GM12878 (cell line): ENCODE data around the gene ADAMTS14.

Experiments
- BCL11A ChIP-seq: IDR thresholded peaks from 2 replicates; pipeline ENCODE4 v1.6.1; 2011; ENCODE audit warnings: low read depth, low read length
- CREB1 ChIP-seq: IDR thresholded peaks from 2 replicates; pipeline ENCODE4 v1.6.1; 2012; ENCODE audit warnings: low read depth, mild to moderate bottlenecking, inconsistent platforms
- CTCF ChIP-seq, 3 experiments: IDR thresholded peaks in 2 of 3; conservative IDR thresholded peaks in 1 of 3; 2 replicates each; pipeline ENCODE4 v1.5.1; 2011; ENCODE audit warnings: low read depth in 3 of 3, low read length in 3 of 3, mild to moderate bottlenecking in 3 of 3, control low read depth in 2 of 3, moderate library complexity in 2 of 3, inconsistent platforms in 1 of 3, mixed read lengths in 1 of 3; ENCODE audit not compliant: control insufficient read depth in 2 of 3, insufficient read depth in 1 of 3; ENCODE audit errors: extremely low read depth in 1 of 3
- EGR1 ChIP-seq, 2 experiments: IDR thresholded peaks; 1 replicate in 1 of 2; 2 replicates in 1 of 2; pipeline ENCODE4 v1.6.1; 2011 to 2012; ENCODE audit warnings: low read depth in 2 of 2, low read length in 2 of 2, borderline replicate concordance in 1 of 2, mild to moderate bottlenecking in 1 of 2, moderate library complexity in 1 of 2
- EP300 ChIP-seq, 2 experiments: fragments of 150-350 bp in 1 of 2; IDR thresholded peaks; 2 replicates each; pipeline ENCODE4 v1.6.1; 2011 to 2012; ENCODE audit warnings: low read depth in 2 of 2, low read length in 2 of 2, borderline replicate concordance in 1 of 2, improper control_type of control experiment in 1 of 2, inconsistent platforms in 1 of 2; ENCODE audit not compliant: control insufficient read depth in 1 of 2
- ETV6 ChIP-seq, 2 experiments: fragments of 450-650 bp in 1 of 2; IDR thresholded peaks in 1 of 2; conservative IDR thresholded peaks in 1 of 2; 2 replicates each; pipeline ENCODE4 v1.6.1; 2014; ENCODE audit warnings: antibody characterized with exemption in 1 of 2, borderline replicate concordance in 1 of 2, low read depth in 1 of 2, mild to moderate bottlenecking in 1 of 2, moderate library complexity in 1 of 2
- EZH2 ChIP-seq: IDR thresholded peaks from 2 replicates; pipeline ENCODE4 v1.6.1; 2012; ENCODE audit warnings: low read depth, mild to moderate bottlenecking, control low read depth, inconsistent platforms, low read length, borderline replicate concordance; ENCODE audit not compliant: control insufficient read depth
- HCFC1 ChIP-seq: fragments of 150-350 bp; IDR thresholded peaks from 2 replicates; pipeline ENCODE4 v1.6.1; 2014; ENCODE audit warnings: low read length
- KDM1A ChIP-seq: fragments of 200-600 bp; sonication (generic); IDR thresholded peaks from 2 replicates; pipeline ENCODE4 v1.6.1; 2016; ENCODE audit warnings: borderline replicate concordance
- NR2C1 ChIP-seq: fragments of 450-650 bp; IDR thresholded peaks from 2 replicates; pipeline ENCODE4 v1.6.1; 2017; ENCODE audit warnings: antibody characterized with exemption, mild to moderate bottlenecking, moderate library complexity
- POLR2A ChIP-seq: IDR thresholded peaks from 2 replicates; pipeline ENCODE4 v1.6.1; 2011; ENCODE audit warnings: low read depth, mild to moderate bottlenecking, low read length
- POLR2AphosphoS5 ChIP-seq: IDR thresholded peaks from 2 replicates; pipeline ENCODE4 v1.6.1; 2011; ENCODE audit warnings: mild to moderate bottlenecking, low read length, inconsistent platforms
- ZNF592 ChIP-seq: fragments of 450-650 bp; IDR thresholded peaks from 2 replicates; pipeline ENCODE4 v1.6.1; 2017; ENCODE audit warnings: mild to moderate bottlenecking, moderate library complexity

GRCh38 chr10:70749756-70750155, 77.5 kb downstream of the ADAMTS14 start:
- TF ChIP-seq NR2C1 (no peak), CTCF (IDR thresholded peaks at IDR 0.05 in 2 of 3, conservative IDR thresholded peaks at IDR 0.05 in 1 of 3; ENCODE audit: control insufficient read depth in 2 of 3, extremely low read depth in 1 of 3, insufficient read depth in 1 of 3, low read depth in 3 of 3, low read length in 3 of 3) (no peak), POLR2A (no peak), EP300 (IDR thresholded peaks at IDR 0.05; ENCODE audit: borderline replicate concordance in 1 of 2, control insufficient read depth in 1 of 2, low read depth in 2 of 2, low read length in 2 of 2) (no peak), EZH2 (no peak), KDM1A (no peak), CREB1 (no peak), BCL11A (no peak), ZNF592 (no peak), ETV6 (conservative IDR thresholded peaks at IDR 0.05 in 1 of 2, IDR thresholded peaks at IDR 0.05 in 1 of 2; ENCODE audit: borderline replicate concordance in 1 of 2, low read depth in 1 of 2) (no peak), HCFC1 (no peak), POLR2AphosphoS5 (no peak), EGR1 (IDR thresholded peaks at IDR 0.05; ENCODE audit: borderline replicate concordance in 1 of 2, low read depth in 2 of 2, low read length in 2 of 2) (no peak)
